Measurements from ENCODE around the gene MRPL9.
"Not testable (repeated sequence)": the region's sequence is repeated elsewhere in the genome, so short reads cannot be mapped to it uniquely, and the experiment has no call there.

Gene MRPL9

DNA sequence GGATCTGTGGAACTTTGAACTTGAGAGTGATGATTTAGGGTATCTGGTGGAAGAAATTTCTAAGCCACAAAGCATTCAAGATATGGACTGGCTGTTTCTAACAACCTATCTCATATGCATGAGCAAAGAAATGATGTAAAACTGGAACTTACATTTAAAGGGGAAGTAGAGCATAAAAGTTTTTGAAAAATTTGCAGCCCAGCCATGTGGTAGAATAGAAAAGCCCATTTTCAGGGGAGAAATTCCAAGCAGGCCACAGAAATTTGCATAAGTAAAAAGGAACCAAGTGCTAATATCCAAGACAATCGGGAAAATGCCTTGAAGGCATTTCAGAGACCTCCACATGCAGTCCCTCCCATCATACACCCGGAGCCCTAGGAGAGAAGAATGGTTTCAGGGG is 26.3 kb downstream of the MRPL9 start:
- Histone ChIP-seq H3K9me3 (ENCODE audit: control insufficient read depth, low read length) (peaks cover 5% of the 10 kb centered on the region), H3K27ac (ENCODE audit: insufficient read depth, low read length, poor library complexity, severe bottlenecking) (no peak overlapping the region), H3K4me3 (ENCODE audit: insufficient read depth, low read depth, low read length, poor library complexity, severe bottlenecking) (no peak overlapping the region), H3K36me3 (ENCODE audit: control insufficient read depth, insufficient read depth, low read length) (no peaks in the 10 kb centered on the region), H3K27me3 (replicated peaks; ENCODE audit: control insufficient read depth, insufficient read depth, low read length, poor library complexity, severe bottlenecking) (no peaks in the 10 kb centered on the region), H3K4me1 (ENCODE audit: control insufficient read depth, insufficient read depth, low read length, poor library complexity, severe bottlenecking) (no peaks in the 10 kb centered on the region)
- DNase-seq, result no peak

DNA sequence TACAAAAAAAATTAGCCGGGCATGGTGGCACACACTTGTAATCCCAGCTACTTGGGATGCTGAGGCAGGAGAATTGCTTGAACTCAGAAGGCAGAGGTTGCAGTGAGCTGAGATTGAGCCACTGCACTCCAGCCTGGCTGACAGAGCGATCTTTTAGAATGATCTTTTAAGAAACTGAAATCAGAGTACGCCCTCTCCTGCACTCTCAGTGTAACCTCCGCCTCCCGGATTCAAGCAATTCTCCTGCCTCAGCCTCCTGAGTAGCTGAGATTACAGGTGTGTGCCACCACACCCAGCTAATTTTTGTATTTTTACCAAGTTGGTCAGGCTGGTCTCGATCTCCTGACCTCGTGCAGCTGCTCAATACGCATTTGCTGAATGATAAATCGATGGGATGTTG is 29.3 kb downstream of the MRPL9 start:
- not testable (repeated sequence) for DNase-seq

DNA sequence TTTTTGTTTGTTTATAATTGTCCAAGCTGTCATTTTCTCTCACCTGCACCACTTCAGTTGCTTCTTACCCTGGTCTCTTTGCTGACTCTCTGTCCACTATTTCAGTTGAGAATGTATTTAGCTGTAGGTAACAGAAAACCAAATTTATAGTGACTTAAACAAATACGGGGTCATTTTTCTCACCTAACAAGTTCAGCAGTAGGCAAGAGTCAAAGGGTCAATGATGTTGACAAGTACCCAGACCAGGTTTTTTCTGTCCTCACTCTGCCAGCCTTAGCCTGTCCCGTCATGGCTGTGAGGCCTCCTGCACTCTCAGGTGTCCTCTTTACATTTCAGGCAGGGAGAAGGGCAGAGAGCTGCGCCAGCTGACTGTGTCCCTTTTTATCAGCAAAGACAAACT is 30.2 kb downstream of the MRPL9 start:
- Histone ChIP-seq H3K27me3 (replicated peaks; ENCODE audit: control insufficient read depth, insufficient read depth, low read length, poor library complexity, severe bottlenecking) (peaks cover 7% of the 10 kb centered on the region), H3K9me3 (ENCODE audit: control insufficient read depth, low read length) (peaks cover 5% of the 10 kb centered on the region), H3K4me3 (ENCODE audit: insufficient read depth, low read depth, low read length, poor library complexity, severe bottlenecking) (no peak overlapping the region), H3K4me1 (ENCODE audit: control insufficient read depth, insufficient read depth, low read length, poor library complexity, severe bottlenecking) (no peaks in the 10 kb centered on the region), H3K27ac (ENCODE audit: insufficient read depth, low read length, poor library complexity, severe bottlenecking) (no peak overlapping the region), H3K36me3 (ENCODE audit: control insufficient read depth, insufficient read depth, low read length) (no peaks in the 10 kb centered on the region)
- DNase-seq, result no peak

More for the DNA sequence above, 29.3 kb downstream of the MRPL9 start:
- H3K36me3 ChIP-seq (ENCODE audit: control insufficient read depth, insufficient read depth, low read length); H3K27ac ChIP-seq (ENCODE audit: insufficient read depth, low read length, poor library complexity, severe bottlenecking); H3K27me3 ChIP-seq (replicated peaks; ENCODE audit: control insufficient read depth, insufficient read depth, low read length, poor library complexity, severe bottlenecking); H3K4me3 ChIP-seq (ENCODE audit: insufficient read depth, low read depth, low read length, poor library complexity, severe bottlenecking); H3K4me1 ChIP-seq (ENCODE audit: control insufficient read depth, insufficient read depth, low read length, poor library complexity, severe bottlenecking); H3K9me3 ChIP-seq (ENCODE audit: control insufficient read depth, low read length): not testable (repeated sequence)

- H3K9me3 ChIP-seq (ENCODE audit: control insufficient read depth, low read length), result no peaks in the 10 kb centered on the region
- DNase-seq, result no peak
- peaks cover 10% of the 10 kb centered on the region for H3K27me3 ChIP-seq (replicated peaks; ENCODE audit: control insufficient read depth, insufficient read depth, low read length, poor library complexity, severe bottlenecking)
- no peak overlapping the region for H3K4me3 ChIP-seq (ENCODE audit: insufficient read depth, low read depth, low read length, poor library complexity, severe bottlenecking)
- H3K27ac ChIP-seq (ENCODE audit: insufficient read depth, low read length, poor library complexity, severe bottlenecking), result no peak overlapping the region
- no peaks in the 10 kb centered on the region for H3K36me3 ChIP-seq (ENCODE audit: control insufficient read depth, insufficient read depth, low read length)
- no peaks in the 10 kb centered on the region for H3K4me1 ChIP-seq (ENCODE audit: control insufficient read depth, insufficient read depth, low read length, poor library complexity, severe bottlenecking)
Measured at GRCh38 chr1:151729966-151730291, 33.4 kb downstream of the MRPL9 start.

DNA sequence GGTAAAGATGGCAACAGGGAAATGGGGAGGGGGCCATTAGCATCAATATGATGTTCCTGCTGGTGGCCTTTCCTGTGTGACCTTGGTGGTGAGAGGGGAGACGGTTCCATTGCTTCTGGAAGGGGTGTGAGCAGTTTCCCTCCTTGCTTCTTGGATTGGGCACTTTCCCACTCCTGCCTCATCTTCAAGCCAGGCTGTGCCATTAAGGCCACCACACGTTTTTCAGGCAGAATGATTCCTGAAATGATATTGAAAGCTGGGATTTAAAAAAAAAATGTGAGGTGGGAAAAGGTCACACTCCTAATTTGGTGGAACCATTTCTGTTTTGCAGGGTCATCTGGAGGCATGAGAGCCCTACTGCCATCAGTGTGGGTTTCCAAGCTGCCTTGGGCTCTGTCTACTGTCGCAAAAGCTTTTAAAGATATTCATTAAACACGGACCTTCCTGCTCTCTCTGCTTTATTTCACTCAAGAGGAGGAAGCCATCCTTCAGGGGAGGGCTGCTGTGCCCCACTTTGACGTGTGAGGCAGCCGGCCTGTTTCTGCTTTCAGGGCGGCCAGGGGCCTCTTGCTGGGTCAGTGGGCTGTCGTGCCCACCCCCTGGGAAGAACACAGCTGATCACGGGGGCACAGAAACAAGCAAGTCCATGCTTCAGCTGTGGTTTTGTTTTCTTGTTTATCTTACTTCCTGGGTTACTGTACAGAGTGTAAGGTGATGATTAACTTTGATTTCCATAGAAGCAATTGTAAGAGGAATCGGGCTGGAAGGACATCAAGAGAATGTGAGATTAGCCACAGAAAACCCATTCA is 33.9 kb downstream of the MRPL9 start:
- H3K4me1 ChIP-seq (ENCODE audit: control insufficient read depth, insufficient read depth, low read length, poor library complexity, severe bottlenecking), result no peaks in the 10 kb centered on the region
- no peaks in the 10 kb centered on the region for H3K36me3 ChIP-seq (ENCODE audit: control insufficient read depth, insufficient read depth, low read length)
- no peak overlapping the region for H3K4me3 ChIP-seq (ENCODE audit: insufficient read depth, low read depth, low read length, poor library complexity, severe bottlenecking)
- DNase-seq, result no peak
- no peak overlapping the region for H3K27ac ChIP-seq (ENCODE audit: insufficient read depth, low read length, poor library complexity, severe bottlenecking)
- H3K9me3 ChIP-seq (ENCODE audit: control insufficient read depth, low read length), result no peaks in the 10 kb centered on the region
- H3K27me3 ChIP-seq (replicated peaks; ENCODE audit: control insufficient read depth, insufficient read depth, low read length, poor library complexity, severe bottlenecking), result peaks cover 10% of the 10 kb centered on the region

DNA sequence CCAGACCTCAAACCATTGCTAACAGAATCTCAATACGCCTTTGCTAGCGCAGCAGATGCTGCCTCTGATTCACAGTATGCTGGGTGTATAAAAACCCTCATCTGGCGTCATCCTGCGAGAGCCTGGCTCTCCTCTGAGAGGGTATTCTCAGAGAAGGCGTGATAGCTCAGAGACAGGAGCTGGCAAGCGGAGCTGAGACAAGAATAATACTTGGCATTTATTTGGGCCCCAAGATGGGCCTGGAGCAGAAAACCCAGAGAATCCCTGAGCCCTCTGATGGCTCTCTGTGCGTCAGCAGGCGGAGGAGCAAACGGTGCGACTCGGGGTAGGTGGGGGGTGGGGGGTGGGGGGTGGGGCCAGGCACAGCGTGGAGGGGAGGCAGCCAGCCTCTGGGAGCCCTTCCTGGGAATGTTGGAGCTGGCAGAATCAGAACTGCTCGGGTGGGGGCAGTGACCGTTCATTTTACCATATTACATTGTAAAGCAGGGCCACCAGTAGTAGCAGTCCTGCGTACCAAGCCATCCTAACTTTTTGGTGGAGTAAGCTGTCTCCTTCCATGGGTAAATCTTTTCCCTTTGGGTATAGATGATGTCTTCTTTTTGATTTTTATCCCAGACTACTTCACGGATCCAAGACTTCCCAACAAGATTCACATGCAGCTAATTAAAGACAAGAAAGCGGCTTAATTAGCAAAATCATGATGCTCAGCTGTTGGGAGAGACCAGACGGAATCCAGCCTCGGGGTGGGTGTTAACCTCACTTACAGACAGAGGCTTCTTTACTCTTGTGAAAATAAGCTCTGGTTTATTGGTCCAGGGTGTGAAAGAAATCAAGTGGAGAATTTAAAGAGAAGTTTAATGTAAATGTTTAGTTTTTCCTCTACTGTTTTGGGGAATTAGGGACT is 34.9 kb downstream of the MRPL9 start:
- no peaks in the 10 kb centered on the region for H3K36me3 ChIP-seq (ENCODE audit: control insufficient read depth, insufficient read depth, low read length)
- H3K4me3 ChIP-seq (ENCODE audit: insufficient read depth, low read depth, low read length, poor library complexity, severe bottlenecking), result no peak overlapping the region
- H3K27me3 ChIP-seq (replicated peaks; ENCODE audit: control insufficient read depth, insufficient read depth, low read length, poor library complexity, severe bottlenecking), result peaks cover 10% of the 10 kb centered on the region
- no peaks in the 10 kb centered on the region for H3K9me3 ChIP-seq (ENCODE audit: control insufficient read depth, low read length)
- no peak overlapping the region for H3K27ac ChIP-seq (ENCODE audit: insufficient read depth, low read length, poor library complexity, severe bottlenecking)
- H3K4me1 ChIP-seq (ENCODE audit: control insufficient read depth, insufficient read depth, low read length, poor library complexity, severe bottlenecking), result no peaks in the 10 kb centered on the region
- no peak for DNase-seq

GRCh38 chr1:151723726-151724370 is 39.4 kb downstream of the MRPL9 start:
- Histone ChIP-seq H3K9me3 (ENCODE audit: control insufficient read depth, low read length) (no peaks in the 10 kb centered on the region), H3K36me3 (ENCODE audit: control insufficient read depth, insufficient read depth, low read length) (no peaks in the 10 kb centered on the region), H3K4me1 (ENCODE audit: control insufficient read depth, insufficient read depth, low read length, poor library complexity, severe bottlenecking) (peaks cover 9% of the 10 kb centered on the region), H3K27me3 (replicated peaks; ENCODE audit: control insufficient read depth, insufficient read depth, low read length, poor library complexity, severe bottlenecking) (peaks cover 11% of the 10 kb centered on the region), H3K4me3 (ENCODE audit: insufficient read depth, low read depth, low read length, poor library complexity, severe bottlenecking) (no peak overlapping the region), H3K27ac (ENCODE audit: insufficient read depth, low read length, poor library complexity, severe bottlenecking) (no peak overlapping the region)
- no peak for DNase-seq

GRCh38 chr1:151721788-151722510 is 41.3 kb downstream of the MRPL9 start:
- Histone ChIP-seq H3K4me3 (ENCODE audit: insufficient read depth, low read depth, low read length, poor library complexity, severe bottlenecking) (peak overlapping the region; percentile 50), H3K27ac (ENCODE audit: insufficient read depth, low read length, poor library complexity, severe bottlenecking) (no peak overlapping the region), H3K9me3 (ENCODE audit: control insufficient read depth, low read length) (no peaks in the 10 kb centered on the region), H3K4me1 (ENCODE audit: control insufficient read depth, insufficient read depth, low read length, poor library complexity, severe bottlenecking) (peaks cover 9% of the 10 kb centered on the region), H3K36me3 (ENCODE audit: control insufficient read depth, insufficient read depth, low read length) (no peaks in the 10 kb centered on the region), H3K27me3 (replicated peaks; ENCODE audit: control insufficient read depth, insufficient read depth, low read length, poor library complexity, severe bottlenecking) (peaks cover 11% of the 10 kb centered on the region)
- DNase-seq, result no peak

GRCh38 chr1:151720974-151721787 is 42.1 kb downstream of the MRPL9 start, which contains the start of gene RIIAD1:
Gene RIIAD1 (plus strand): TSS chr1:151721522. CDS start chr1:151721537, 15 bp downstream.
- Histone ChIP-seq H3K4me3 (ENCODE audit: insufficient read depth, low read depth, low read length, poor library complexity, severe bottlenecking) (peak within 1 kb of the TSS; percentile 50), H3K27ac (ENCODE audit: insufficient read depth, low read length, poor library complexity, severe bottlenecking) (no peak within 1 kb of the TSS), H3K36me3 (ENCODE audit: control insufficient read depth, insufficient read depth, low read length) (no peaks in the 10 kb centered on the region), H3K4me1 (ENCODE audit: control insufficient read depth, insufficient read depth, low read length, poor library complexity, severe bottlenecking) (peaks cover 14% of the 10 kb centered on the region), H3K27me3 (replicated peaks; ENCODE audit: control insufficient read depth, insufficient read depth, low read length, poor library complexity, severe bottlenecking) (peaks cover 13% of the 10 kb centered on the region), H3K9me3 (ENCODE audit: control insufficient read depth, low read length) (no peaks in the 10 kb centered on the region)
- DNase-seq, result peak in 1 of 3 donors; percentile 18

Measured in effector memory CD4-positive, alpha-beta T cell (primary cell).